Mononuclear cell (primary cell): ENCODE results near the gene LZIC. TPM values are rescaled to one million over a fixed set of nuclear protein-coding genes. Genes with fewer than 3 reads are reported as not detected.

ENCODE experiments used
- H3K27me3 ChIP-seq: 2 replicates; pipeline ENCODE4 v1.6.0; 2011; ENCODE audit warnings: low read length, control low read depth; ENCODE audit not compliant: insufficient read depth
- H3K4me1 ChIP-seq: 2 replicates; pipeline ENCODE4 v1.5.1; 2011; ENCODE audit warnings: mild to moderate bottlenecking, low read length, control low read depth; ENCODE audit not compliant: insufficient read depth
- H3K4me3 ChIP-seq: 2 replicates; pipeline ENCODE4 v1.5.1; 2011; ENCODE audit warnings: mild to moderate bottlenecking, low read length, moderate library complexity
- H3K9me3 ChIP-seq: 2 replicates; pipeline ENCODE4 v1.5.1; 2011; ENCODE audit warnings: low read depth, mild to moderate bottlenecking, control low read depth, low read length
- total RNA-seq: library from RNA; depleted of rRNA; stranded (reverse); fragments of >200 nt; gene quantifications from one replicate; pipeline ENCODE4 v1.2.3, GENCODE V29; 2012

LZIC gene
- total RNA-seq, 1 donor = 28.1 TPM

DNA sequence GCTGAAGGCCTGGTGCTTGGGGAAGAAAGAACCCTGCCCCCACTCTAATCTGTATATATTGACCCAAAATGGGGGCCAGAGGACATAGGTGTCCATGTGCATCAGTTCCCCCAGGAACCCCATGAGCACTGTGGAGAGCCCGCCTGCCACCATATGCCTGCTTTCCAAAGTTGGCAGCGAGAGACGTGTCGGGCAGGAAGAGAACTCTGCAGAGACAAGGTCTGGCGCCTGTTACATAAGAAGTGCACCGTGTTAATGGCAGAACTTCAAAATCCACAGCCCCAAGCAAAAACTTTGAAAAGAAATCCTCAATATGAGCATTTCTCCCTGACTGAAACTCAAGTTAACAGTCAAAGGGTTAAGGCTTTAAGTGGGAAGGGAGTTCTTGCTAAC lies 41.1 kb downstream of the LZIC start:
- Histone ChIP-seq H3K27me3 (no peaks in the 10 kb centered on the region), H3K9me3 (no peaks in the 10 kb centered on the region), H3K4me3 (no peak overlapping the region), H3K4me1 (peaks cover 36% of the 10 kb centered on the region)

DNA sequence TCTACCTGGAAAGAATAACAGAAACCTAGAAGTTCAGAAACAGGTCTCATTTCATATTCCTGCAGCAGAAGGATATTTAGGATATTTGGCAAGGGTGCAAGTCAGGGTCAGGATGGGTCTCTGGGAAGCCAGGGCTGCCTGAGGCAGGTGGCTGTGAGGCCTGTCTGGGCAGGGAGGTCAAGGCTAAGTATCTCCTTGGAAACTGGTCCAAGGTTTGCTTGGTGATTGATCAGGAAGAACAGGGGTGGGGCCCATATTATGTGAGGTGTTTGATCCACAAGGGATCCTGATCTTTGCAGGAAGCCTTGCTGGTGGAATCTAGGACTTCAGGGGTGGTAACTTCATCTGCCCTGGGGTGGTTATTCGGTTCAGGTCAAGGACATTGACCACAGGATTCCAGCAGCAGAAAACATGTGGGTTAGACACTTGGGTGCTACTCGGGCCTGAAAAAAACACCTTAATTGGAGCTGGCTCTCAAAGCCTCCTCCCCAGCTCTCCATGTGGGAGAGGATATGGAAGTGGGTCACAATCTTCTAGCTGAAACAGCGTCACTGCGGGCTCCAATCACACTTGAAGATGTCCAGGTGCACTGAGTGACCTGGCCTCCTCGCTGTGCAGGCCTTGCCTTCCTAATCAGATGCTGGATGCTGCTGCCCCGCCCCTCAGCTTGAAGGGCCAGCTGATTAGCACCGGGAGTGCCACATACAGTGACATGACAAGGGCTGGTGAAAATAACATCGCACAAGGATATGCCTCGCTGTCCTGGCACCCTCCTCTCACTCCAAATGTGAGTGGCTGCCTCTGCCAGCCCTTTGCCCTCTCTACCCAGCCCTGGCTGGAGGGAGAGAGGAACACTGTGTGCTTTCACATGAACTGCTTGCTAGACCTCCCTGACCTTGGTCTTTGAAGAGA lies 41.8 kb downstream of the LZIC start:
- H3K4me1 ChIP-seq = peaks cover 36% of the 10 kb centered on the region
- H3K27me3 ChIP-seq = no peaks in the 10 kb centered on the region
- no peaks in the 10 kb centered on the region for H3K9me3 ChIP-seq
- H3K4me3 ChIP-seq = no peak overlapping the region

DNA sequence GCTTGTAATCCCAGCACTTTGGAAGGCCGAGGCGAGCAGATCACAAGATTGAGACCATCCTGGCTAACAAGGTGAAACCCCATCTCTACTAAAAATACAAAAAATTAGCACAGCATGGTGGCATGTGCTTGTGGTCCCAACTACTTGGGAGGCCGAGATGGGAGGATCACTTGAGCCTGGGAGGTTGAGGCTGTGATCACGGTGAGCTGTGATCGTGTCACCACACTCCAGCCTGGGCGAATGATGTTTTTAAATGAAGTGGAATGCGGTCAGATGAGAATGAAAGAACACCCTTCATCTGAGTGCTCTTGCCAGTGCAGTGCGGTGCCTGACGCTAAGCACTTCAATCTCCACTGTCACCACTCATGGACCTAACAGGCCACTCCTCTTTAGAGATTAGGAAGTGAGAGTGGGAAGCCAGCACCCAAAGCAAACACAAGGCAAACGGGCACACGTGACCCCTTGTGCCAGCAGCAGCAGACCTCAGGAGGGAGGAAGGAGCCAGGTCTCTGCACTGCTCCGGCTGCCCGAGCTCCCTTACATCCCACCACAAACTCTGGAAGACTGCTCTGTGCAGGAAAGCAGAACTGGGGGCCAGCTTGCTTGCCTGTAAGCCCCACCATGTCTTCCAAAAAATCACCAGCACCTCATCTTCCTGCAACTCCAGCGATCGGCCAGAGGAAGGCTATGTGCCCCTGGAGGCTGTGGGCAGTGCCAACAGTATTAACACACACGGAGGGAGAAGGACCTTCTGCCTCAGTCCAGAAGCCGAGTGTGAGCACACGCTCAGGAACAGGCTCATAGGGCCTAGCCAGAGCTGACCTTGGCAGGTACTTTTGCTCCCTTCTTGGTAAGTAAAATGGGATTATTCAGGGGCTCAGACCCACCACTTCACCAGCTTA lies 42.8 kb downstream of the LZIC start:
- Histone ChIP-seq H3K9me3 (no peaks in the 10 kb centered on the region), H3K4me3 (peak overlapping the region; percentile 29), H3K4me1 (peaks cover 36% of the 10 kb centered on the region), H3K27me3 (no peaks in the 10 kb centered on the region)

DNA sequence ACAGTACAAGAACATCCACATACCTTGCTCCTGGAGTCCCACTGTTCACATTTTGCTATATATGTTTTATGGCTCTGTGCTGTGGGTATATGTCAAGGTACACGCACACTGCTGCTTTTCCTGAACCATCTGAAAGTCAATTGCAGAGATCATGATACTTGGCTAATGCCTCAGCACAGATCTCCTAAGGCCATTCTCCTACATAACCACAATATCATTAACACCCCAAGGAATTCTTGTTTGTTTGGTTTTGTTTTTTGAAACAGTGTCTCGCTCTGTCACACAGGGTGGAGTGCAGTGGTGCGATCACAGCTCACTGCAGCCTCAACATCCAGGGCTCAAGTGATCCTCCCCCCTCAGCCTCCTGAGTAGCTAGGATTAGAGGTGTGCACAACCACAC lies 49.1 kb downstream of the LZIC start:
- no peaks in the 10 kb centered on the region for H3K9me3 ChIP-seq
- H3K4me3 ChIP-seq = no peak overlapping the region
- H3K4me1 ChIP-seq = peaks cover 47% of the 10 kb centered on the region
- H3K27me3 ChIP-seq = no peaks in the 10 kb centered on the region

DNA sequence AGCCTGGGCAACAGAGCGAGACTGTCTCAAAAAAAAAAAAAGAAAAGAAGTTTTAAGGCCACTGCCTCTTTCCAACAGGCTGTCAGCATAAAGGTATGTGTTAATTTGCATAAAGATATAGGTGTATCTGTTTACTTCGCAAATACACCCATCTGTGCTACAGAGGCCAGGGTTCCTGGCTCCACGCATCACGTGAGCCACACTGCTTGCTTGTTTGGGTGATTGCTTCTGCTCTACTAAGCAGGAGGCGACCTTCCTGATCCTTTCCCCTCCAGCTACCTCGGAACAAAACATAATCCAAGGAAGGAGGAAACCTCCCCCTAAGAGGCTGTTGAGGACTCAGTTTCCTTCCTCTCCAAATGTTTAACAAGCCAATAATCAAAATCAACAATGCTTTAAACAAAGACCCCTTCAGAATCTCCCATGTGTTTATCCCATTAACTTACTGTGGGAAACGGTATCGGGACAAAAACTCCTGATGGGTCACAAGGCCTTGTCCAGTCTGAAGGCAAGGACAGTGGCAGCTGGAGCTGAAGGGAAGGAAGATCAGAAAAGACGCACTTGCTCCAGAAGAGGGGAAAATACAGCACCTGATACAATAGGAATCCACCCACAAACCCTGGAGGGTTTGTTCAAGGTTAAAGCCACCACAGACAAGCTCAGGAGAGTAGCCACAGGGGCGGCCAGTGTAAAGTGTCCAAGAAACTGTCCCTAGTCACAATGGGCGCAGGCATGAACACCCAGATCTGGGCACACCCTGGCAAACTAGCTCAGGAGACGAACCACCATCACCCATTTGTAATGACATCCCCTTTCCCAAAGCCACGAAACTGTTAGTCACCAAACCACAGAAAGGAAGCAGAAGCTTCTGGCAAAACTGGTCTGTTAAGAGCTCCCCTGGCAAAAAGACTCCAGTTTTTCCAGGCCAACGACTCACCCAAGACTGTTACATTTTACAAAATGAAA lies 50.3 kb downstream of the LZIC start:
- H3K27me3 ChIP-seq = no peaks in the 10 kb centered on the region
- H3K4me3 ChIP-seq = no peak overlapping the region
- H3K9me3 ChIP-seq = no peaks in the 10 kb centered on the region
- peaks cover 44% of the 10 kb centered on the region for H3K4me1 ChIP-seq

DNA sequence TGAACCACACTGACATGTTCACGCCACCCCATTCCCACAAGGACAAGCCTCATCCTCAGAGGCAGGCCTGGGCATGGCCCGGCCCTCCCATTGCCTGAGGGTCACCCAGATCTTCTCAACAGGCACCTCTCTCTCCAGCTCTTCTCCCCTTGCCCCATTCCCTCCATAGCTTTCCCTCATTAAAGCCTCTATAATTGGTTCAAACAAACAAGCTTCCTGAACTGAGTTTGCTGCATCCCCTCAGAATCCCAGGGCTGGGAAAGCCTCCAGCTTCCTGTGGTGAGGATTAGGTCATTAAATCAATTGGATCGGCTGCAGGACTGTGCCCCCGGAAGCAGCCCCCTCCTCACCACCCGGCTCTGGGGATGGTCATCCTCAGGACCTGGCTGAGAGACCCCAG lies 52.0 kb downstream of the LZIC start:
- no peaks in the 10 kb centered on the region for H3K27me3 ChIP-seq
- peaks cover 44% of the 10 kb centered on the region for H3K4me1 ChIP-seq
- H3K9me3 ChIP-seq = no peaks in the 10 kb centered on the region
- H3K4me3 ChIP-seq = no peak overlapping the region

DNA sequence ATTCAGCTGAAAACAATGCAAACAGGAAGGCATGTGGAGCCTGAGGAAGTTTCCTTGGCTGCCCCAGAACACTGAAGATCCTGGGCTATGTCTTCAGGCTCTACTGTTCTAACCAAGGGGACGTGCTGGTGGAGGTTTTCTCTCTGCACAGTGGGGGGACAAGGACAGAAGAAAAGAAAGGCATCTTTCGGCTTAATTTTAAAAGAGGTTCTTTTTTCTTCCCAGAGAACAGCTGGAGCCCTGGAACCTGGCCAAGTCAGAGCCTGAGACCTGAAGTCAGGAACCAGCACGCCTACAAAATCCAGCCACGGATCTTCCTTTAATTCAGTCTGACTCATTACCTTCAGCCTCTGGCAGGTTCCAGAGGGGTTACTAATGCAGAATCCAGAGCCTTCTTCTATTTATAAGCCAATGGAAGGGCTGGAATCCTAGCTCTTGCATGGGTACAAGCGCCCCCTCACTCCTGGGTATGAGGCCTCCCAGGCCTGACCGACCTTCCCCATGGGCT lies 52.9 kb downstream of the LZIC start:
- Histone ChIP-seq H3K27me3 (no peaks in the 10 kb centered on the region), H3K4me3 (no peak overlapping the region), H3K4me1 (peaks cover 44% of the 10 kb centered on the region), H3K9me3 (no peaks in the 10 kb centered on the region)

DNA sequence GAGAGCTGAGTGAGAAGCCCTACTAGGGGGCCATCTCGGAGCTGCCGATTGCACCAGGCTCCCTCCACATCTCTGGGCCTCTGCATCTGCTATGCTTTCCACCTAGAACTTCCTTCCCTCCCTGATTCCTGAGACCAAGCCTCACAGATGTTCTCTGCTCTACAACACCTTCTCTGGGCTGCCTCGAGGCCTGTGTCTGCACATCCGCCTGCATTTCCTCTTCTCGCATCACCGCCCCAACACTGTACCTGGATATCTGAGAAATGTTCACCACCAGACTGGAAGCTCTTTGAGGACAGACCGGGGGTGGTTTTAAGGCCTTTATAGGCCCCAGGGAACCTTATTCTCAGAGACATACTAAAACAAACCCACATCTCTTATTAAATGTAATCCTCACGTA lies 53.8 kb downstream of the LZIC start:
- H3K4me1 ChIP-seq = peaks cover 41% of the 10 kb centered on the region
- no peak overlapping the region for H3K4me3 ChIP-seq
- no peaks in the 10 kb centered on the region for H3K27me3 ChIP-seq

DNA sequence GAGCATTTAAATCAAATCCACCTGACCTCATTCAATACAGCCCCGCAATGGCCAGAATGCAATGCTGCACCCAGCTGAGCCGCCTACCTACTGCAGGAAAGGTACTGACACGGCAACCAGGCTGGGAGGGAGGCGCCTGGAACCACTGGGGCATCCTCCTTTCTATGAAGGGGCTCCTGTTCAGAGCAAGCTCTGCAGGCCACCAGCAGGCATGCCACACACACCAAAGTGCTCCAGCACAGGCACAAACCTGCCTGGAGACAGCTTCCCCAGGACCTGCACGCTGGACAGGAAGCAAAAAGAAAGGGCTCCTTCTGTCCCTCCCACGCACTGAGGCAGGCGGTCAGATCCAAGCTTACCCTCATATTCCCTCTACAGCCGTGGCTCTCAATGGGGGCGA lies 54.3 kb downstream of the LZIC start:
- Histone ChIP-seq H3K9me3 (no peaks in the 10 kb centered on the region), H3K4me3 (no peak overlapping the region), H3K4me1 (peaks cover 36% of the 10 kb centered on the region), H3K27me3 (no peaks in the 10 kb centered on the region)

More for the DNA sequence above, 53.8 kb downstream of the LZIC start:
- no peaks in the 10 kb centered on the region for H3K9me3 ChIP-seq

DNA sequence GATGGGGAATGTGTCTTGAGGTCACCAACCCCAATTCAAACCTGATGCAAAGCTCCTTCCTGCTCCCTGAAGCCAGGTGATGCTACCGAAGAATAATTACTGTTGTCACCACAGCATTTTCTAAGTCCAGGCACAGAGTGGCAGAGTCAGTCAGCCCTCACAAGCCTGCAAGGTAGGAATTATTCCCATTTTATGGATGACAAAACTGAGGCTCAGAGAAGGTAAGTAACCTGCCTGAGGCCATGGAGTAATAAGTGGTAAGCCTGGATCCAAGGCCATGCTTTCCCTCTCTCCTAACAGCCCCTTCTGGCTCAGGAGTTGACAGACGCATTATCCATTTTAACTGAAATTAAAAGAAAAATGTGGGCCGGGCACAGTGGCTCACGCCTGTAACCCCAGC lies 56.1 kb downstream of the LZIC start:
- H3K4me1 ChIP-seq = peaks cover 31% of the 10 kb centered on the region
- H3K9me3 ChIP-seq = no peaks in the 10 kb centered on the region
- no peak overlapping the region for H3K4me3 ChIP-seq
- no peaks in the 10 kb centered on the region for H3K27me3 ChIP-seq

DNA sequence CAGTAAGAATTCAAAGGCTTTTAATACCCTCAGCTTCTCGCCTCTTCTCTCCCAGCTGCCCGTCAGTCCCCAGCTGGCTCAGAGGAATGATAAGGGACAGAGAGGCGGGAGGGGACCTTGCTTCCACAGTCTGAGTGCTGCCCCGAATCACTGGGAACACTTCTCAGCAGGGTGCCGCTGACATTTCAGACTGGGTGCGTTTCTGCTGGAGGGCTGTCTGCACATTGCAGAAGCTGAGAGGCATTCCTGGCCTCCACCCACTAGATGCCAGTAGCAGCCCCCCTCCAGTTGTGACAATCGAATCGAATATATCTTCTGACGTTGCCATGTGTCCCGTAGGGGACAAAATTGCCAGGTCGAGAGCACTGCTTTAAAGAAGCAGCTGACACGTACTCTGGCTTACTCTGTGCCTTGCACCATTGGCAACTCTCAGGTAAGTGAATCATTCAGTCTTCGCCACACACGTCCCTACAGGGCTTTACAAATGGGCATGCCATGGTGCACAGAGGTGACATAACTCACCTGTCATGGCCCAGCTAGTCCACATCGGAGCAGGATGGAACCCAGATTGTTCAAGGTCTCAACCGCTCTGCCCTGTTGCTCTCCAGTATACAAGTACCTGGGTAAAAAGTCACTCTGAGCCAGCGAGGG lies 57.0 kb downstream of the LZIC start:
- peaks cover 29% of the 10 kb centered on the region for H3K4me1 ChIP-seq
- H3K27me3 ChIP-seq = no peaks in the 10 kb centered on the region
- H3K9me3 ChIP-seq = no peaks in the 10 kb centered on the region
- H3K4me3 ChIP-seq = no peak overlapping the region

DNA sequence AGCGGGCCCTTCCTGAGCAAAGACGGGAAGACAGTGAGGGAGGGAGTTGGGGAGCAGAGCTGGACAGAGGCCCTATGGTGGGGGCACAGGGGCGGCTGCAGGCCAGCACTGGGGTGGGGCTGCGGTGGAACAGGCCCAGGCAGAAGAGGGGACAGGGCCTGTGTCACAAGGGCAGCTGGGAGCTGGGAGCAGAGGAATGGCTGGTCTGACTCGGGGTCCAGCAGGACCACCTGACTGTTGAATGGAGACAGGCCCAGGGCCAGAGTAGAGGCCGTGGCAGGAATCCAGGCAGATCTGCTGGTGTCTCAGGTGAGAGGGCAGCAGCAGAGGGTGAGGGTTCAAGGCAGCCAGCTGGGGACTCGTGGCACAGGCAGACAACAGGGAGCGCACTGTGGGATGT lies 58.4 kb downstream of the LZIC start:
- Histone ChIP-seq H3K4me3 (no peak overlapping the region), H3K9me3 (no peaks in the 10 kb centered on the region), H3K27me3 (no peaks in the 10 kb centered on the region), H3K4me1 (peaks cover 19% of the 10 kb centered on the region)

DNA sequence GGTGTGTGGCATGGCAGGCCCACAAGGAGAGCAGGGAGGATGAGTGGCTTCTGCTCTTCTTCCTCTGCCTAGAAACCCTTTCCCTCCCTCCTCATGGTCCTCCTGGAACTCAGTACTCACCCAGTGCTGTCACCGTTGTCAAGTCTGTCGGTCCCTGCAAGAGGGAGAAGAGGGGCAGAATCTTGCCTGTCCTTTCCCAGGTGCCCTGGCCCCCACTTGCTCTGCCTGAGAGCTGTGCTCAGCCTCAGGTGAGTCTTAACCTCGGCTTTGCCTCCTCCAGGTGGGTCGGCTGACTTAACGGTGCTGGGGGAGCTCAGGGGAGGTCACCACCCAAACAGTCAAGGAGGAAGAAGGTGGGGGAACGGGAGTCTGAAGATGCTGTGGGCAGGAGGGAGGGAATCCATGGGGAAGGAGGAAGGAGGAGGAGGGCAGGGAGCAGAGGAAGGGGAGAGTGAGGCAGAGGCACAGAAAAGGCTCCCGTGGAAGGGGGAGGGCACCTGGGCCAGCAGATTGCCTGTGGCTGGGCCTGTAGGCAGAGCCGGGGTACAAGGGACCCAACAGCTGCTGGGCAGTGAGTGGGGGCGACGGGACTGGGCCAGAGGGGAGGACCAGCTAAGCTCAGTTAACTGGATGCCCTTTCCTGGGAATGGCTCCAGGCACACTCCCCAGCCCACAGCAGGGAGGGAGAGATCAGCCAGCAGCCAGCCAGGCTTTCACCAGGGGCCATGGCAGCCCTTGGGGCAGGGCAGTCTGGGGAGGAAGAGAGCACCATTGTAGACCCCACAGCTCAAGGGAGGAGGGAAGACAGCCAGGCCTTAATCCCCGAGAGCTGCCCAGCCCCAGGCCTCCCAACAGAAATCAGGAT lies 59.4 kb downstream of the LZIC start:
- Histone ChIP-seq H3K27me3 (no peaks in the 10 kb centered on the region), H3K4me1 (peaks cover 19% of the 10 kb centered on the region), H3K9me3 (no peaks in the 10 kb centered on the region), H3K4me3 (no peak overlapping the region)
